C4-2B (cell line): ENCODE measurements around the gene ACSM2A.

ENCODE experiments used
- ZFX ChIP-seq: fragments of 450-650 bp; IDR thresholded peaks from 2 replicates; pipeline ENCODE4 v1.6.1; 2017
- TF ChIP-seq, protein P1 (sequence below): fragments of 450-650 bp; conservative IDR thresholded peaks from 2 replicates; pipeline ENCODE4 v1.5.1; 2017; ENCODE audit warnings: mild to moderate bottlenecking

- TF ChIP-seq, protein P1, sequence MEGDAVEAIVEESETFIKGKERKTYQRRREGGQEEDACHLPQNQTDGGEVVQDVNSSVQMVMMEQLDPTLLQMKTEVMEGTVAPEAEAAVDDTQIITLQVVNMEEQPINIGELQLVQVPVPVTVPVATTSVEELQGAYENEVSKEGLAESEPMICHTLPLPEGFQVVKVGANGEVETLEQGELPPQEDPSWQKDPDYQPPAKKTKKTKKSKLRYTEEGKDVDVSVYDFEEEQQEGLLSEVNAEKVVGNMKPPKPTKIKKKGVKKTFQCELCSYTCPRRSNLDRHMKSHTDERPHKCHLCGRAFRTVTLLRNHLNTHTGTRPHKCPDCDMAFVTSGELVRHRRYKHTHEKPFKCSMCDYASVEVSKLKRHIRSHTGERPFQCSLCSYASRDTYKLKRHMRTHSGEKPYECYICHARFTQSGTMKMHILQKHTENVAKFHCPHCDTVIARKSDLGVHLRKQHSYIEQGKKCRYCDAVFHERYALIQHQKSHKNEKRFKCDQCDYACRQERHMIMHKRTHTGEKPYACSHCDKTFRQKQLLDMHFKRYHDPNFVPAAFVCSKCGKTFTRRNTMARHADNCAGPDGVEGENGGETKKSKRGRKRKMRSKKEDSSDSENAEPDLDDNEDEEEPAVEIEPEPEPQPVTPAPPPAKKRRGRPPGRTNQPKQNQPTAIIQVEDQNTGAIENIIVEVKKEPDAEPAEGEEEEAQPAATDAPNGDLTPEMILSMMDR: no peak
- no peak for TF ChIP-seq ZFX
Measured at GRCh38 chr16:20507280-20507679, 56.0 kb downstream of the ACSM2A start.
